ENCODE results near the gene CRYGB. TPM values are rescaled to one million over a fixed set of nuclear protein-coding genes. Genes with fewer than 3 reads are reported as not detected.

CRYGB gene
- total RNA-seq, 1 donor from 2014 or later: not detected

GRCh38 chr2:208186893-208187292, 40.9 kb upstream of the CRYGB start:
- DNase-seq: no peak
- H3K4me3 ChIP-seq: no peak overlapping the region

GRCh38 chr2:208186465-208186864, 40.5 kb upstream of the CRYGB start:
- no peaks in the 10 kb centered on the region for H3K36me3 ChIP-seq
- no peak for DNase-seq
- intact Hi-C loops (cut with micrococcal nuclease): no loop called here
- H3K4me1 ChIP-seq: no peaks in the 10 kb centered on the region
- H3K4me3 ChIP-seq: no peak overlapping the region
- H3K9me3 ChIP-seq (replicated peaks): no peaks in the 10 kb centered on the region
- TF ChIP-seq CTCF (IDR thresholded peaks at IDR 0.05; ENCODE audit: borderline replicate concordance): no peak
- peaks cover 53% of the 10 kb centered on the region for H3K27me3 ChIP-seq (ENCODE audit: low read depth)
- no peak overlapping the region for H3K27ac ChIP-seq (replicated peaks)

More at GRCh38 chr2:208186893-208187292, 40.9 kb upstream of the CRYGB start:
- intact Hi-C loops (cut with micrococcal nuclease): no loop called here
- no peak overlapping the region for H3K27ac ChIP-seq (replicated peaks)
- no peaks in the 10 kb centered on the region for H3K36me3 ChIP-seq
- no peaks in the 10 kb centered on the region for H3K4me1 ChIP-seq
- no peak for TF ChIP-seq CTCF (IDR thresholded peaks at IDR 0.05; ENCODE audit: borderline replicate concordance)
- H3K9me3 ChIP-seq (replicated peaks): no peaks in the 10 kb centered on the region
- peaks cover 48% of the 10 kb centered on the region for H3K27me3 ChIP-seq (ENCODE audit: low read depth)

GRCh38 chr2:208183972-208184705, 38.2 kb upstream of the CRYGB start:
- intact Hi-C loops (cut with micrococcal nuclease): no loop called here
- H3K4me3 ChIP-seq: no peak overlapping the region

GRCh38 chr2:208183526-208183925, 37.6 kb upstream of the CRYGB start:
- Histone ChIP-seq H3K27me3 (ENCODE audit: low read depth) (peaks cover 49% of the 10 kb centered on the region), H3K4me3 (no peak overlapping the region), H3K9me3 (replicated peaks) (no peaks in the 10 kb centered on the region), H3K4me1 (no peaks in the 10 kb centered on the region), H3K27ac (replicated peaks) (no peak overlapping the region), H3K36me3 (no peaks in the 10 kb centered on the region)
- intact Hi-C loops (cut with micrococcal nuclease): no loop called here
- DNase-seq: no peak
- no peak for TF ChIP-seq CTCF (IDR thresholded peaks at IDR 0.05; ENCODE audit: borderline replicate concordance)

More at GRCh38 chr2:208183972-208184705, 38.2 kb upstream of the CRYGB start:
- H3K27ac ChIP-seq (replicated peaks): no peak overlapping the region
- H3K36me3 ChIP-seq: no peaks in the 10 kb centered on the region
- H3K9me3 ChIP-seq (replicated peaks): no peaks in the 10 kb centered on the region
- H3K27me3 ChIP-seq (ENCODE audit: low read depth): peaks cover 54% of the 10 kb centered on the region
- no peak for TF ChIP-seq CTCF (IDR thresholded peaks at IDR 0.05; ENCODE audit: borderline replicate concordance)
- DNase-seq: no peak
- H3K4me1 ChIP-seq: no peaks in the 10 kb centered on the region

- no peak for TF ChIP-seq CTCF (IDR thresholded peaks at IDR 0.05; ENCODE audit: borderline replicate concordance)
- H3K27me3 ChIP-seq (ENCODE audit: low read depth): peaks cover 47% of the 10 kb centered on the region
- DNase-seq: no peak
- no peaks in the 10 kb centered on the region for H3K4me1 ChIP-seq
- H3K9me3 ChIP-seq (replicated peaks): no peaks in the 10 kb centered on the region
- no peak overlapping the region for H3K4me3 ChIP-seq
- no peak overlapping the region for H3K27ac ChIP-seq (replicated peaks)
- H3K36me3 ChIP-seq: no peaks in the 10 kb centered on the region
- intact Hi-C loops (cut with micrococcal nuclease): no loop called here
These were observed 36.9 kb upstream of the CRYGB start for GRCh38 chr2:208182835-208183234.
